Measurements from ENCODE around the gene TMEM129. TPM values are rescaled to one million over a fixed set of nuclear protein-coding genes. Genes with fewer than 3 reads are reported as not detected.

TMEM129 gene
- total and polyA plus RNA-seq, 7 donors = 11.8 to 43.6 (median 31.6) TPM

DNA sequence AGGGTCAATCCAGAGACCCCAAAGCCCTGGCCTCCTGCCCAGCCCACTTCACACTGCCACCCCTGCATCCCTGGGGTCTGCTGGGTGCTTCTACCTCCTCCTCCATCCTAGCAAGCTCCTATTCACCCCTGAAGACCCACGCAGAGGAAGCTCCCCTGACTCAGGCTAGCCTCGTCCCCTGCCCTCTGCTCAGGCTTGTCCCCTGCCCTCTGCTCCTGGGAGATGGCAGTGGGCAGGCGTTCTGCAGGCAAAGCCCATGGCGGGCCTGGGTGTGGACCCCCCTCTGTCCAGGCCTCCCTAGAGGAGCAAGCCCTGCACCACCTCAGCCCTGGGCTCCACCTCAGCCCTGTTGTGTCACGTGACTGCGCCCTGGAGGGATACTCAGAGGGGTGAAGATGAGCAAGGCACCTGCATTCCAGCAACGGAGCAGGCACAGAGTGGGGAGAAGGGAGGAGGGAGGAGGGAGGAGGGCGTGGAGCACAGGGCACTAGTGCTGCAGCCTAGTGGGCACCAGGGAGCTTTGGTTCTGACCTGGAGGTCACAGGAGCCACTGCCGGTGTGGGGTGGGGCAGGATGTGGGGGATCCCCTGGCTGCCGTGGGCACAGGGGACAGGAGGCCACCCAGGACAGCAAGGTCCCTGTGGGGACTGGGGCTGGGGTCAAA lies 44.4 kb upstream of the TMEM129 start:
- H3K4me3 ChIP-seq = no peak overlapping the region
- H3K27ac ChIP-seq = no peak overlapping the region
- 81 to 90% (median 85%) methylated on average over 9 to 10 of the region's 10 CpGs for WGBS, 3 donors
- peaks cover 3% of the 10 kb centered on the region for H3K4me1 ChIP-seq
- H3K27me3 ChIP-seq (ENCODE audit: insufficient read depth in 3 of 3, low read length in 2 of 3) = peaks cover 0 to 17% (median 11%) of the 10 kb centered on the region in 3 donors
- ATAC-seq (no peak), DNase-seq (no peak)
- TF ChIP-seq, protein P1, sequence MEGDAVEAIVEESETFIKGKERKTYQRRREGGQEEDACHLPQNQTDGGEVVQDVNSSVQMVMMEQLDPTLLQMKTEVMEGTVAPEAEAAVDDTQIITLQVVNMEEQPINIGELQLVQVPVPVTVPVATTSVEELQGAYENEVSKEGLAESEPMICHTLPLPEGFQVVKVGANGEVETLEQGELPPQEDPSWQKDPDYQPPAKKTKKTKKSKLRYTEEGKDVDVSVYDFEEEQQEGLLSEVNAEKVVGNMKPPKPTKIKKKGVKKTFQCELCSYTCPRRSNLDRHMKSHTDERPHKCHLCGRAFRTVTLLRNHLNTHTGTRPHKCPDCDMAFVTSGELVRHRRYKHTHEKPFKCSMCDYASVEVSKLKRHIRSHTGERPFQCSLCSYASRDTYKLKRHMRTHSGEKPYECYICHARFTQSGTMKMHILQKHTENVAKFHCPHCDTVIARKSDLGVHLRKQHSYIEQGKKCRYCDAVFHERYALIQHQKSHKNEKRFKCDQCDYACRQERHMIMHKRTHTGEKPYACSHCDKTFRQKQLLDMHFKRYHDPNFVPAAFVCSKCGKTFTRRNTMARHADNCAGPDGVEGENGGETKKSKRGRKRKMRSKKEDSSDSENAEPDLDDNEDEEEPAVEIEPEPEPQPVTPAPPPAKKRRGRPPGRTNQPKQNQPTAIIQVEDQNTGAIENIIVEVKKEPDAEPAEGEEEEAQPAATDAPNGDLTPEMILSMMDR (IDR thresholded peaks at IDR 0.05) = no peak
- intact Hi-C loops (cut with DNase I) = no loop called here
- H3K36me3 ChIP-seq (ENCODE audit: insufficient read depth in 1 of 2, low read depth in 1 of 2) = no peaks in the 10 kb centered on the region
- no peaks in the 10 kb centered on the region for H3K9me3 ChIP-seq

DNA sequence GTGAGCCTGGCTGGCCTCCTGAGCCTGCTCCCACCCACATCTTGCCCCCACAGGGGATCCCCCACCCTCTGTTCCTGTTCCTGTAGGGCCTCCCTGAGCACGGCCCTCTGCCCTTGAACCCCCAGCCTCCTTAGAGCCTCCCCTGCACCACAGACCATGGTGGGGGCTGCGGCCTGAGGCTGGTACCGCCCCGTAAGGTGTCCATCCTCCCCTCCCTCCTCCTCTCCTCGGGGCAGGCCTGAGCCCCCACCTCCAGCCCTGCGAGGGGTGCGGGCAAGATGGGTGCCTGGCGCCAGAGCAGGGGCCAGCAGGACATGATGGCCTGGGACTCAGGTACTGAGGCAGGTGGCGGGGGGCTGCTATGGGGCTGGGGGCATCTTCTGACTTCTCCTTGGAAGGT lies 43.5 kb upstream of the TMEM129 start:
- no peak for DNase-seq
- intact Hi-C loops (cut with DNase I) = no loop called here
- TF ChIP-seq, protein P1 (IDR thresholded peaks at IDR 0.05) = no peak
- H3K36me3 ChIP-seq (ENCODE audit: insufficient read depth in 1 of 2, low read depth in 1 of 2) = no peaks in the 10 kb centered on the region
- H3K4me1 ChIP-seq = peaks cover 3% of the 10 kb centered on the region
- H3K27ac ChIP-seq = no peak overlapping the region
- H3K27me3 ChIP-seq (ENCODE audit: insufficient read depth in 3 of 3, low read length in 2 of 3) = peaks cover 0 to 17% (median 10%) of the 10 kb centered on the region in 3 donors
- ATAC-seq = no peak
- no peaks in the 10 kb centered on the region for H3K9me3 ChIP-seq
- WGBS, 3 donors = 93 to 97% (median 96%) methylated on average over 9 of the region's 9 CpGs
- no peak overlapping the region for H3K4me3 ChIP-seq

DNA sequence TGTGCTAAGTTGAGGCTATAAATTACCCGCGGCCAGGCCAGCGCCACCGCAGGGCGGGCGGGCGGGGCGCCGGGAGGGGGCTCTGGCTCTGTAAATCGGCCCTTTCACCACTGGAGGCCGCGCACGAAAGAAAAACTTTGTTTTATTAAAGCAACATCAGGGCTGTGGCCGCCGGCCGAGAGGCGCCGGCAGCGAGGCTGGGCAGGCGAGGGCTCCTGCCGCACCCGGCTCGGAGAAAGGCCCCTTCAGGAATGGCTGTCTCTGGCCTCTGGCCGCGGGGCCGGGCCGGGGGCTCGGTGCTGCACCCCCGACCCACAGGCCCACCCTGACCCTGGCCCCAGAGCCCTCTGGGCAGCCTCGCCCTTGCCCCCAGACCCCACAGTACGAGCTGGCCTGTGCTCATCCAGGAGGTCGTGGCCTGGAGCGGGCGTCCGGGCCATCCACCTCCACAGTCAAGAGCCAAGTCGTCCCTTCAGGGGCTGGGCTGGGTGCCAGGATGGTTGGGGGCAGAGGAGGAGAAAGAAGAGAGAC lies 42.5 kb upstream of the TMEM129 start:
- no peak for DNase-seq
- H3K9me3 ChIP-seq = no peaks in the 10 kb centered on the region
- peak overlapping the region; percentile 48 for H3K4me3 ChIP-seq
- no peak overlapping the region for H3K27ac ChIP-seq
- ATAC-seq = peak; percentile 46 to 77 (median 60)
- H3K4me1 ChIP-seq = peaks cover 3% of the 10 kb centered on the region
- H3K36me3 ChIP-seq (ENCODE audit: insufficient read depth in 1 of 2, low read depth in 1 of 2) = no peaks in the 10 kb centered on the region
- TF ChIP-seq, protein P1 (IDR thresholded peaks at IDR 0.05) = no peak
- WGBS, 3 donors = 15 to 33% (median 21%) methylated on average over 17 to 36 of the region's 36 CpGs
- intact Hi-C loops (cut with DNase I) = no loop called here
- H3K27me3 ChIP-seq (ENCODE audit: insufficient read depth in 3 of 3, low read length in 2 of 3) = peaks cover 0 to 15% (median 9%) of the 10 kb centered on the region in 3 donors

DNA sequence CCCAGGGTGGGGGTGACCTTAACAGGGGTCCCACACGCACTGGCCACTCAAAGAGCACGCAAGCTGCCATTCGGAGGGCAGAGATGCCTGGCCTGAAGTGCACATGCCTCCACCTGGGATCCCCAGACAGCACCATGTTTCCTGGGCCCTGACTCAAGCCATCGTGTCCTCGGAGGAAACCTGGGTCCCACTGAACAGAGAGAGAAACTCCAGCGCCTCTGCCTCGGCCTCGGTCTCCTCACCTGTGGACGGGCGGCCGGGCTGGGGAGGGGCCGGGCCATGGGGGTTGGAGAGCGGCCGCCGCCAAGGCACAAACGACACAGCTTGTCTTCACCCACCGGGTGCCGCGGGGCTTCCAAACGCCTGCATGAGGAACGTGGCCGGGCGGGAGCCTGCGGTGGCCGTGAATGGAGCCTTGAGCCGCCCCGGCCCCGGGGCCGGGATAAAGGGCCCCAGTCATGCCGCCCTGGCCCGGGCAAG lies 42.0 kb upstream of the TMEM129 start:
- peak in 2 of 4 donors; percentile 9 to 14 for ATAC-seq
- H3K4me3 ChIP-seq = peak overlapping the region; percentile 48
- DNase-seq = no peak
- no peaks in the 10 kb centered on the region for H3K36me3 ChIP-seq (ENCODE audit: insufficient read depth in 1 of 2, low read depth in 1 of 2)
- WGBS, 3 donors = 19 to 40% (median 25%) methylated on average over 26 to 31 of the region's 31 CpGs
- TF ChIP-seq, protein P1 (IDR thresholded peaks at IDR 0.05) = no peak
- no peak overlapping the region for H3K27ac ChIP-seq
- peaks cover 0 to 9% (median 6%) of the 10 kb centered on the region in 3 donors for H3K27me3 ChIP-seq (ENCODE audit: insufficient read depth in 3 of 3, low read length in 2 of 3)
- no peaks in the 10 kb centered on the region for H3K9me3 ChIP-seq
- intact Hi-C loops (cut with DNase I) = no loop called here
- peaks cover 3% of the 10 kb centered on the region for H3K4me1 ChIP-seq

Data from psoas muscle (tissue), 8 donors.